Activated CD4-positive, CD25-positive, alpha-beta regulatory T cell treated with anti-CD3 and anti-CD28 coated beads, Interleukin-2, amount 50 U/mL, for 72 hours (primary cell): ENCODE data around the gene SNTG2.

Source experiments
- DNase-seq: peaks from one replicate; pipeline ENCODE4 v3.0.0; 2021

SNTG2 gene

GRCh38 chr2:953975-954686 lies 3.5 kb downstream of the SNTG2 start:
- DNase-seq, result no peak

- no peak for DNase-seq
These were observed 4.0 kb downstream of the SNTG2 start for GRCh38 chr2:954687-955000.

GRCh38 chr2:955829-956731 lies 5.4 kb downstream of the SNTG2 start:
- no peak for DNase-seq

- no peak for DNase-seq
These were observed 8.8 kb downstream of the SNTG2 start for GRCh38 chr2:959457-959856.

- no peak for DNase-seq
These were observed 9.6 kb downstream of the SNTG2 start for GRCh38 chr2:960061-960736.

- no peak for DNase-seq
These were observed 11.1 kb downstream of the SNTG2 start for GRCh38 chr2:961786-962185.

- no peak for DNase-seq
These were observed 13.2 kb downstream of the SNTG2 start for GRCh38 chr2:963876-964275.

GRCh38 chr2:964562-964961 lies 13.9 kb downstream of the SNTG2 start:
- DNase-seq, result no peak

GRCh38 chr2:965640-966147 lies 15.0 kb downstream of the SNTG2 start:
- DNase-seq, result no peak

- no peak for DNase-seq
These were observed 22.5 kb downstream of the SNTG2 start for GRCh38 chr2:973129-973528.

- no peak for DNase-seq
These were observed 23.4 kb downstream of the SNTG2 start for GRCh38 chr2:974054-974453.

- DNase-seq, result no peak
These were observed 23.9 kb downstream of the SNTG2 start for GRCh38 chr2:974502-974901.

- no peak for DNase-seq
These were observed 24.4 kb downstream of the SNTG2 start for GRCh38 chr2:975095-975494.

GRCh38 chr2:979069-979928 lies 28.6 kb downstream of the SNTG2 start:
- no peak for DNase-seq

- DNase-seq, result no peak
These were observed 29.5 kb downstream of the SNTG2 start for GRCh38 chr2:980176-980575.

GRCh38 chr2:981258-981657 lies 30.6 kb downstream of the SNTG2 start:
- DNase-seq, result no peak

GRCh38 chr2:981759-982158 lies 31.1 kb downstream of the SNTG2 start:
- no peak for DNase-seq

- DNase-seq, result no peak
These were observed 34.8 kb downstream of the SNTG2 start for GRCh38 chr2:985317-985898.

GRCh38 chr2:987789-988188 lies 37.1 kb downstream of the SNTG2 start:
- no peak for DNase-seq

- no peak for DNase-seq
These were observed 39.3 kb downstream of the SNTG2 start for GRCh38 chr2:989781-990467.

- no peak for DNase-seq
These were observed 40.3 kb downstream of the SNTG2 start for GRCh38 chr2:990970-991369.

GRCh38 chr2:1002350-1002749 lies 51.7 kb downstream of the SNTG2 start:
- DNase-seq, result no peak
